ENCODE data around the gene MBD3L2B. TPM values are rescaled to one million over a fixed set of nuclear protein-coding genes. Genes with fewer than 3 reads are reported as not detected.
"Not testable (repeated sequence)": the region's sequence is repeated elsewhere in the genome, so short reads cannot be mapped to it uniquely, and the experiment has no call there.

The MBD3L2B gene
- not detected for total RNA-seq

DNA sequence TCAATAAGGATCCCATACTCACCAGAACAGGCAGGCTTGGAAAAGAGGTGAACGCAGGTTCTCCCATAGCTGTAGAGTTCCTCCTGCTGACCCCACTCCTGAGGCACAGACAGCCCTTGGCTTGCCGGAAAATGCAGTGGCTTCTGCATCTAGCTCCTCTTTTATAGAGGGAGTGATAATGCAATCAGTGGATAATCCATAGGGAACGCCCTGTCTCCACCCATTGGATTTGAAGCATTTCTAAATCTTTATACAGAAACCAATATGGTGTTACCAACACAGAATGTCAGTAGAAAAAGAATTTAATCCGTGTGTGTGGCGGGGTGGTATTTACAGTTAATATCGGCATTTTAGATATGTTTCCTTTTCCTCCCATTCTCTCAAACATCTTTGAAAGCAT is at the start of gene MBD3L2B:
TSS of gene MBD3L2B (minus strand) at position 101 of the 400 bp plus-strand sequence. CDS start at position 67, 34 bp downstream.
- DNase-seq = not testable (repeated sequence)

DNA sequence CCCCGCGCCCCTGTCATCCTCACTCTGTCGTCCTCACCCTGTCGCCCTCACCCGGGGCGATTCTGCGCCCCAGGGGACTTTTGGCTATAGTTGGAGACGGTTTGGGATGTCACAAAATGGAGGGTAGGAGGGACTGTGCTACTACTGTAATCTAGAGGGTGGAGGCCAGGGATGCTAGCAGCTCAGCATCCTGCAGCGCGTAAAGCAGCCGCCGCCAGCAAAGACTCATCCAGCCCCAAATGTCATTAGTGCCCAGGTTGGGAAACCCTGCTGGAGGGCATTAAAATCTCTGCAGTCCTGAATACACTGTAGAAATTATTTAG is 48.6 kb upstream of the MBD3L2B start:
- no peak for DNase-seq

DNA sequence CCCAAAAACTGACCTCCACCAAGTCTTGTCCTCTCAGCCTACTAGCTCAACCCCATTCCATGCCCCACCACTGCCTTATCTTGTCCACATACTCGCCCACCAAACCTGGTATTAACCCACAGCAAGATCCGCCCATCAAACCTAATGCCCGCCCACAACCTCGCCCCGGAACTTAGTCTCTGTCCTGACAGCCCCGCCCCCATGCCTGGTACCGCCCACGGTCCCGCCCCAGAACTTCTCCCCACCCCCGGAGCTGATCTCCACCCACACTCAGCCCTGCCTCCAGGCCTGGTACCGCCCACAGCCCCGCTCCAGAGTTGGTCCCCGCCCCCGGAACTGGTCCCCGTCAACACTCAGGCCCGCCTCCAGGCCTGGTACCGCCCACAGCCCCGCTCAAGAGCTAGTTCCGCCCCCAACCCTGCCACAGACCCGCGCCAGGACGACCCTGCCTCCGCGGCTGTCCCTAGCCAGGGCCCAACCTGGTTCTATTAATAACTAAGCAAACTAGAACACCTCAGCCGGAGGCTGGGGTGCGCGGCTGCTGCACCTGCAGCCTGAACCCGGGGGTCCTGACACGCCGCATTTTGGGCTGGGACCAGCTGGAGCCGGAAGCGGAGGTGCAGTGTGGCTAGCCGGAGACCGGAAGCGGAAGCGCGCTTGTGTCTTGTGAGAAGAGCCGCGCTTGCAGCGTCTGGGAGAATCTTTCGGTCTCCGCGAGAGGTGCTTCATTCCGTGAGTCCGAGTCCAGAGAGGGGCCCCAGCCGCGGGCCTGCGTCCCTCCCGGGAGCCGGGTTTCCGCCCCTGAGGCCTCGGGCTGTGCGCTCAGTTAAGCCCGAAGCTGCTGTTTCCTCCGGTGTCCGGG is 48.0 kb upstream of the MBD3L2B start, which contains the start of gene ZNF557:
TSS of gene ZNF557 (plus strand) at position 662 of the 862 bp plus-strand sequence. CDS start 5,372 bp downstream, outside the sequence.
- DNase-seq = peak; percentile 98

DNA sequence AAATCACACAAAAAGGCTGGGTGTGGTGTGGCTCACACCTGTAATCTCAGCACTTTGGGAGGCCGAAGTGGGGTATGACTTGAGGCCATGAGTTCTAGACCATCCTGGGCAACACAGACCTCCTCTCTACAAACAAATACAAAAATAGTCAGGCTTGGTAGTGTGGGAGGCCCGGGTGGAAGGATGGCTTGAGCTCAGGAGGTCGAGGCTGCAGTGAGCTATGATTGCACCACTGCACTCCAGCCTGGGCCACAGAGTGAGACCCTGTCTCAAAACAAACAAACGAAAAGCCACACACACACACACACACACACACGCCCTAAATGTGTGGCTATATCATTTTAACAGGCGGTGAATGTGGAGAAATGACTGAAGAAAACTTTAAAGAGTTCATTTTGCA is 47.4 kb upstream of the MBD3L2B start:
- DNase-seq = no peak

DNA sequence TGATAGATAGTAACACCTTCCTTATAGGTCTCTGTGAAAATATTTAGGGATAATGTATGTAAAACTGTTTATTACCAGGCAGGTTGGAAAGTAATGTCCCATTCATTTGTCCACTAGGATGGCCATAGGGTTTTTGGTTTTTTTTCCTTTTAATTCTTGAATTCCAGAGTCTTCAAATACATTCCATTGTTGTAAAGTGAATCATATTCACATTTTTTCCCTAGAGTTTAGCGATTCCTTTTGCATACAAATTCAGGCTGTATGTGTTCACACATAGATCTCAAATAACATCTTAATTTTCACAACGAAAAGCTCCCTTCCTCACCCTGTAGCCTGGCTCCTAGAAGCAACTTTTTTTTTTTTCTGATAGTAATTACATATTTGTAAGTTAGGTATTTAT is 46.5 kb upstream of the MBD3L2B start:
- DNase-seq = no peak

DNA sequence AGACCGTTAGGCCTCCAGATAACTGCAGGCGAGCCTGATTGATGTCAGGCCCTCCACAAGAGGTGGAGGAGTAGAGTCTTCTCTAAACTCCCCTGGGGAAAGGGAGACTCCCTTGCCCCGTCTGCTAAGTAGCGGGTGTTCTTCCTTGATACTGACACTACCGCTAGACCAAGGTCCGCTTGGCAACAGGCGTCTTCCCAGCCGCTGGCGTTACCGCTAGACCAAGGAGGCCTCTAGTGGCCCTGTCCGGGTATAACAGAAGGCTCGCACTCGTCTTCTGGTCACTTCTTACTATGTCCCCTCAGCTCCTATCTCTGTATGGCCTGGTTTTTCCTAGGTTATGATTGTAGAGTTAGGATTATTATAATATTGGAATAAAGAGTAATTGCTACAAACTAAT is 45.9 kb upstream of the MBD3L2B start:
- not testable (repeated sequence) for DNase-seq

DNA sequence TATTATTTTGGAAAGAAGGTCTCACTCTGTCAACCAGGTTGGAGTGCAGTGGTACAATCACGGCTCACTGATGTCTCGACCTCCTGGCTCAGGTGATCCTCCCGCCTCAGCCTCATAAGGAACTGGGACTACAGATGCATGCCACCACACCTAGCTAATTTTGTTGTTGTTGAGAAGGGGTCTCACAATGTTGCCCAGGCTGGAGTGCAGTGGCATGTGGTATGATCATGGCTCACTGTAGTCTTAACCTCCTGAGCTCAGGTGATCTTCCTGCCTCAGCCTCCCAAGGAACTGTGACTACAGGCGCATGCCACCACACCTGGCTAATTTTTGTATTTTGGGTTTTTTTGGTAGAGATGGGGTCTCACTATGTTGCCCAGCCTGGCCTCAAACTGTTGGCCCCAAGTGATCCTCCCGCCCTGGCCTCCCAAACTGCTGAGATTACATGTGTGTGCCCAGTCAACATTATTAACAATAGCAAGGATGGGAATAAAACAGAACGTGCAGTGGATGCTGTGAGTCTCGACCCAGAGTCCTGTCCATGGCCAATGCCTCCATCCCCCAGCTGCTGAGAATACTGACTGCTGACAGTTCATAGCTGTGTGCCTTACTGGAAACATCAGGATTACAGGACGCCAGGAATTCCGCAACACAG is 42.7 kb upstream of the MBD3L2B start:
- DNase-seq = no peak

DNA sequence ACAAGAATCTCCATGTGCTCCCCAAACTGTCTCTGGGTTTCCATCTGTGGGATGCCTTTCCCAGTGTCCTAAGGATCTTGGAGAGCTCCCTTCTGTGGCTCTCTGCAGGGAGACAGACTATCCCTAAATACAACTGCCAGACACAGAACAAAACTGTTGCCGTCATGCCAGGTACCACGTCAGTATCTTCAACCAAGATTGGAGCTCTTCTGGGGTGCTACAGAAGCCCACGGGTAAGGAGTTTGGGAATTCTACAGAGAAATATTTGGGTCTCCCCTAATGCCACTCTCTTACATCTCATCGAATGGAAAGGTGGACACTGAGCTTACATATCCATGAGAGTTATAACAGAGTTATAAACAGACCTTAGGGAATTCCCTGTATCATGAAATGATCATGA is 42.1 kb upstream of the MBD3L2B start:
- DNase-seq = no peak

DNA sequence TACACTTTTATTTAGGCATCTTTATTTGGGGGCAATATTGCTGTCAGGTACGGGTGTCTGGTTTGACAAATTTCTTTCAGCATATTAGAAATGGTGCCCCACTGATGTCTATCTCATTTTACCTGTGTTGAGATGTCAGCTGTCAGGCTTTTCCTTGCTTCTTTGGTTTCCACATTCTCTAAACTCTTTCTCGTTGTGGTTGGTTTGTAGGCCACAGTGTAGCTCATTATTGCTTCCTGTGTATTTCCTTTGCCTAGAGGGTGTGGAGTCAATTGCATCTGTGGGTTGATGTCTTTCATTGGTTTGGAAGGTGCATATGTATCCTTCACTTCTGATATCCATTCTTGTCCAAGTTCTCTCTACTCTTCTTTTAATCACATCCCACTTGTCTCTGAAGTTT is 38.7 kb upstream of the MBD3L2B start:
- not testable (repeated sequence) for DNase-seq

DNA sequence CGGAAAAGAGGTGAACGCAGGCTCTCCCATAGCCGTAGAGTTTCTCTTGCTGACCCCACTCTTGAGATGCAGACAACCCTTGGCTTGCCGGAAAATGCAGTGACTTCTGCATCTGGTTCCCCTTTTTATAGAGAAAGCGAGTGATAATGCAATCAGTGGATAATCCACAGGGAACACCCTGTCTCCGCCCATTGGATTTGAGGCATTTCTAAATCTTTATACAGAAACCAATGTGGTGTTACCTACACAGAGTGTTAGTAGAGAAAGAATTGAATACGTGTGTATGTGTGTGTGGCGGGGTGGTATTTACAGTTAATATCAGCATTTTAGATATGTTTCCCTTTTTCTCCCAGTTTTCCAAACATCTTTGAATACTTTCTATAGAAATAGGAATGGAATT is 37.3 kb upstream of the MBD3L2B start, which contains the start of gene MBD3L3:
TSS of gene MBD3L3 (minus strand) at position 101 of the 400 bp plus-strand sequence. CDS start at position 30, 71 bp downstream.
- DNase-seq = not testable (repeated sequence)

DNA sequence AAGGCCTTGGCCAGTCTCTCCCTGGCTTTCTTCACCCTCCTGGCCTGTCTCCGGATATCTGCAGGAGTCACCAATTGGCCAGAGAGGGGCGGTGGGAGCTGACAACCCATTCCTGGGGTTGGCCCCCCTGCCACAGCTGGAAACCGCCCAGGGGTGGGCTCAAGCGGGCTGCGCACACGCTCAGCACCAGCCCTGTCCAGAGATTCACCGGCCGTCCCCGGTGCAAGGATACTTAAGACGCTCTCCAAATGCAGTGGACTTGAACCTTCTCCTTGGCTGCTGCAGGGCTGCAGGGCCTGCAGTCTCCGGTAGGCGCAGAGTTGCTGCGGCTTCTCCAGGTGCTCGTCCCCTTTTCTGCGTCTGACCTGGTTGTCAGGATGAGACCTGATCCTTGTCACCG is 35.1 kb upstream of the MBD3L2B start:
- not testable (repeated sequence) for DNase-seq

DNA sequence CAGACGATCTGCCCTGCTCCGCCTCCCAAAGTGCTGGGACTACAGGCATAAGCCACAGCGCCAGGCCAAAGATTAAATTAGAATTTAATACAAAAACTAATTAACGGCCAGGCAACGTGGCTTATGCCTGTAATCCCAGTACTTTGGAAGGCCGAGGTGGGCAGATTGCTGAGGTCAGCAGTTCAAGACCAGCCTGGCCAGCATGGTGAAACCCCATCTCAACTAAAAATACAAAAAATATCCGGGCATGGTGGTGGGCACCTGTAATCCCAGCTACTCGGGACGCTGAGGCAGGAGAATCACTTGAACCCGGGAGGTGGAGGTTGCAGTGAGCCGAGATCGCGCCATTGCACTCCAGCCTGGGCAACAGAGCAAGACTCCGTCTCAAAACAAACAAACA is 34.4 kb upstream of the MBD3L2B start:
- DNase-seq = not testable (repeated sequence)

DNA sequence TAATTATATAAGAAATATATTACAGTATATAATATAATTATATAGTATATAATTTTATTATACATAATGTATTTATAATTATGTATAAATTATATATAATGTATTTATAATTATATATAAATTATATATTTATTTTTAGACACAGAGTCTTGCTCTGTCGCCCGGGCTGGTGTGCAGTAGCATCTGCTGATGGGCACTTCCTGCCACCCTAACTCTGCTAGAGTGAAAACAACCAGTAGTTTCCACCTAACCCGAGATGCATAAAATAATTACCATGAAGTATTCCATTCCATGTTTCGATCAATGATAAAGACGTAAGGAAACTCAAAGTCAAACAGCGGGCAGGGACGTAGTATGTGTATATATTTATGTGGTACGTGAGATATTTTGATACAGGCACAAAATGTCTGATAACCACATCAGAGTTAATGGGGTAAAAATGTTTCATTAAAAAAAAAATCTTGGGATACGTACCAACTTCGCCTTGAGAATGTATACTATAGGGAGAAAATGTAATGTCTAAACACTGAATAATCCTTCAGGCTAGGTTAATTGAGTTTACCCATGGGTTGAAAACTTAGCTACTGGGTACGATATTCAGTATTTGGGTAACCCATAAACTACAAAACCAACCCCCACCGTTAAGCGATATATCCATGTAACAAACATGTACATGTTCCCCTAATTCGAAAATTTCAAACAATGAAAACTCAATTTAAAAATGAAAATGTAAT is 33.6 kb upstream of the MBD3L2B start:
- DNase-seq = not testable (repeated sequence)

DNA sequence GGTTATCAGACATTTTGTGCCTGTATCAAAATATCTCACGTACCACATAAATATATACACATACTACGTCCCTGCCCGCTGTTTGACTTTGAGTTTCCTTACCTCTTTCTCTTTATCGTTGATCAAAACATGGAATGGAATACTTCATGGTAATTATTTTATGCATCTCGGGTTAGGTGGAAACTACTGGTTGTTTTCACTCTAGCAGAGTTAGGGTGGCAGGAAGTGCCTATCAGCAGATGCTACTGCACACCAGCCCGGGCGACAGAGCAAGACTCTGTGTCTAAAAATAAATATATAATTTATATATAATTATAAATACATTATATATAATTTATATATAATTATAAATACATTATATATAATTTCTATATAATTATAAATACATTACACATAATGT is 31.7 kb upstream of the MBD3L2B start:
- DNase-seq = not testable (repeated sequence)

DNA sequence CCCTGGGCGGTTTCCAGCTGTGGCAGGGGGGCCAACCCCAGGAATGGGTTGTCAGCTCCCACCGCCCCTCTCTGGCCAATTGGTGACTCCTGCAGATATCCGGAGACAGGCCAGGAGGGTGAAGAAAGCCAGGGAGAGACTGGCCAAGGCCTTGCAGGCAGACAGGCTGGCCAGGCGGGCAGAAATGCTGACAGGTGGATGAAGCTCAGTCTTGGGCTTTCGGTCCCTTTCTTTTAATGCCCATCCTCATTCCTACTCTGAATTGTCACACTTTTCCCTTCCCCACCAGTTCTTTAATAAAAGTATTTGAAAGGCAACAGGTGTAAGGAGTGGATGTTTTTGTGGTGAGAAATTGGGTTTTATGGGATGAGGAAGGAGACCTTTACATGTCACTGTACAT is 30.2 kb upstream of the MBD3L2B start:
- not testable (repeated sequence) for DNase-seq

DNA sequence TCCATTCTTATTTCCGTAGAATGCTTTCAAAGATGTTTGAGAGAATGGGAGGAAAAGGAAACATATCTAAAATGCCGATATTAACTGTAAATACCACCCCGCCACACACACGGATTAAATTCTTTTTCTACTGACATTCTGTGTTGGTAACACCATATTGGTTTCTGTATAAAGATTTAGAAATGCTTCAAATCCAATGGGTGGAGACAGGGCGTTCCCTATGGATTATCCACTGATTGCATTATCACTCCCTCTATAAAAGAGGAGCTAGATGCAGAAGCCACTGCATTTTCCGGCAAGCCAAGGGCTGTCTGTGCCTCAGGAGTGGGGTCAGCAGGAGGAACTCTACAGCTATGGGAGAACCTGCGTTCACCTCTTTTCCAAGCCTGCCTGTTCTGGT is 27.8 kb upstream of the MBD3L2B start, which contains the start of gene MBD3L2:
TSS of gene MBD3L2 (plus strand) at position 301 of the 400 bp plus-strand sequence. CDS start at position 354, 53 bp downstream.
- DNase-seq = not testable (repeated sequence)

DNA sequence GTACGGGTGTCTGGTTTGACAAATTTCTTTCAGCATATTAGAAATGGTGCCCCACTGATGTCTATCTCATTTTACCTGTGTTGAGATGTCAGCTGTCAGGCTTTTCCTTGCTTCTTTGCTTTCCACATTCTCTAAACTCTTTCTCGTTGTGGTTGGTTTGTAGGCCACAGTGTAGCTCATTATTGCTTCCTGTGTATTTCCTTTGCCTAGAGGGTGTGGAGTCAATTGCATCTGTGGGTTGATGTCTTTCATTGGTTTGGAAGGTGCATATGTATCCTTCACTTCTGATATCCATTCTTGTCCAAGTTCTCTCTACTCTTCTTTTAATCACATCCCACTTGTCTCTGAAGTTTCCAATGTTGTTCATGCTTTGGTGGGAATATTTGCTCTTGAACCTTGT is 20.3 kb upstream of the MBD3L2B start:
- not testable (repeated sequence) for DNase-seq

DNA sequence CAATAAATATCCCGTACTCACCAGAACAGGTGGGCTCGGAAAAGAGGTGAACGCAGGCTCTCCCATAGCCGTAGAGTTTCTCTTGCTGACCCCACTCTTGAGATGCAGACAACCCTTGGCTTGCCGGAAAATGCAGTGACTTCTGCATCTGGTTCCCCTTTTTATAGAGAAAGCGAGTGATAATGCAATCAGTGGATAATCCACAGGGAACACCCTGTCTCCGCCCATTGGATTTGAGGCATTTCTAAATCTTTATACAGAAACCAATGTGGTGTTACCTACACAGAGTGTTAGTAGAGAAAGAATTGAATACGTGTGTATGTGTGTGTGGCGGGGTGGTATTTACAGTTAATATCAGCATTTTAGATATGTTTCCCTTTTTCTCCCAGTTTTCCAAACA is 18.8 kb upstream of the MBD3L2B start, which contains the start of gene MBD3L4:
TSS of gene MBD3L4 (minus strand) at position 101 of the 400 bp plus-strand sequence. CDS start at position 66, 35 bp downstream.
- not testable (repeated sequence) for DNase-seq

DNA sequence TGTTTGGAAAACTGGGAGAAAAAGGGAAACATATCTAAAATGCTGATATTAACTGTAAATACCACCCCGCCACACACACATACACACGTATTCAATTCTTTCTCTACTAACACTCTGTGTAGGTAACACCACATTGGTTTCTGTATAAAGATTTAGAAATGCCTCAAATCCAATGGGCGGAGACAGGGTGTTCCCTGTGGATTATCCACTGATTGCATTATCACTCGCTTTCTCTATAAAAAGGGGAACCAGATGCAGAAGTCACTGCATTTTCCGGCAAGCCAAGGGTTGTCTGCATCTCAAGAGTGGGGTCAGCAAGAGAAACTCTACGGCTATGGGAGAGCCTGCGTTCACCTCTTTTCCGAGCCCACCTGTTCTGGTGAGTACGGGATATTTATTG is 9.0 kb upstream of the MBD3L2B start, which contains the start of gene MBD3L5:
TSS of gene MBD3L5 (plus strand) at position 301 of the 400 bp plus-strand sequence. CDS start at position 335, 34 bp downstream.
- not testable (repeated sequence) for DNase-seq

DNA sequence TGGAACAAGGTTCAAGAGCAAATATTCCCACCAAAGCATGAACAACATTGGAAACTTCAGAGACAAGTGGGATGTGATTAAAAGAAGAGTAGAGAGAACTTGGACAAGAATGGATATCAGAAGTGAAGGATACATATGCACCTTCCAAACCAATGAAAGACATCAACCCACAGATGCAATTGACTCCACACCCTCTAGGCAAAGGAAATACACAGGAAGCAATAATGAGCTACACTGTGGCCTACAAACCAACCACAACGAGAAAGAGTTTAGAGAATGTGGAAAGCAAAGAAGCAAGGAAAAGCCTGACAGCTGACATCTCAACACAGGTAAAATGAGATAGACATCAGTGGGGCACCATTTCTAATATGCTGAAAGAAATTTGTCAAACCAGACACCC is 7.6 kb upstream of the MBD3L2B start:
- DNase-seq = not testable (repeated sequence)

DNA sequence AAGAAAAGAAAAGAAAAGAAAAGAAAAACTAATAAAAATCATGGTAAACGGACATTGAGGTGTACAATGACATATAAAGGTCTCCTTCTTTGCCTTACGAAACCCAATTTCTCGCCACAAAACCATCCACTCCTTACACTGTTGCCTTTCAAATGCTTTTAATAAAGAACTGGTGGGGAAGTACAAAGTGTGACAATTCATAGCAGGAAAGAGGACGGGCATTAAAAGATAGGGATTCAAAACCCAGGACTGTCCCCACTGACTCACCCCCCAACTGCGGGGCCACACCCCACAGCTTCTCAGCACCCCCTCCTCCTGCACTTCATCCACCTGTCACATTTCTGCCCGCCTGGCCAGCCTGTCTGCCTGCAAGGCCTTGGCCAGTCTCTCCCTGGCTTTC is 2.4 kb downstream of the MBD3L2B start:
- no peak for DNase-seq

DNA sequence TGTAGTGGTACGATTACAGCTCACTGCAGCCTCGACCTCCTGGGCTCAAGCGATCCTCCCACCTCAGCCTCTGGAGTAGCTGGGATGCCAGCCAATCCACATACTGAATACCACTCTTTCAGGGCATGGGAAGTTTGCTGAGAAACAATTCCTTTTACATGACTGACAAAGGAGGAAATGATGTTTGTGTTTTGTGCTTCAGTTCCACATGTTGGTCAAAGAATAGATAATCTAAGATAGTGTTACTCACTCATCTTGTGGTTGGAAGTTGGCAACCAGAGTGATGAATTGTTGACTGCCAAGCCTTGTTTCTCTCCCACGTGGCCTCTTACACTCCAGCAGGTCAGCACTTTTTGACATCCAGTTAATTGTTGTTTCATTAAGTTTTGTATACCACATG is 7.6 kb downstream of the MBD3L2B start:
- no peak for DNase-seq

Data from skin of body (tissue), 2 donors.